ENCODE data around the gene CCDC70. TPM values are rescaled to one million over a fixed set of nuclear protein-coding genes. Genes with fewer than 3 reads are reported as not detected.
"Not testable (repeated sequence)": the region's sequence is repeated elsewhere in the genome, so short reads cannot be mapped to it uniquely, and the experiment has no call there.

The CCDC70 gene
- total RNA-seq = not detected

DNA sequence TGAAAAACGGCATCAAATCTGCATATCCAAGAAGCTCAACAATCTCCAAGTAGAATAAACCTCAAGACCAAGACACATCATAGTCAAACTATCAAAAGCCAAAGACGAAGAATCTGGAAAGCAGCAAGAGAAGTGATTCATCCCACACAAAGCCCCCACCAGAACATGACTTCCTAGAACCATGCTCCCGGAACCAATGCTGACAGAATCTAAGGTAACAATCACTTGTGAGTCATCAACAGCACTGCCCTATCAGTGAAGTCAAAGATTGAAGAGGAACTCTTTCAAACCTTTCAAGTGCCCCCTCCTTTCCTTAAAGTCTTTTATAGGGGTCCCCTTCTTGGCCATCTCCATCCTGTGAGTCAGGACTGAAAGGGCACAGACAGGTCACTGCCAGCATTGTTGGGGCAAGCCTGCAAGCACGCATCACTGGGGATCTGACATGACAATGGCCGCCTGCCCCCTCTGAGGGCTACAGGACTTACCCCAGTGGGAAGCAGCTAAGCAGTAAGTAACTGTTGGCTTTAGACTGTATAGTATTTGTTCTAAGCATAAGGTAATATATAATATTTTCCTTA lies at the start of gene CCDC70:
CCDC70 (plus strand) TSS at position 247 of the 578 bp plus-strand sequence. CDS start 3,443 bp downstream, outside the sequence.
- DNase-seq = no peak

DNA sequence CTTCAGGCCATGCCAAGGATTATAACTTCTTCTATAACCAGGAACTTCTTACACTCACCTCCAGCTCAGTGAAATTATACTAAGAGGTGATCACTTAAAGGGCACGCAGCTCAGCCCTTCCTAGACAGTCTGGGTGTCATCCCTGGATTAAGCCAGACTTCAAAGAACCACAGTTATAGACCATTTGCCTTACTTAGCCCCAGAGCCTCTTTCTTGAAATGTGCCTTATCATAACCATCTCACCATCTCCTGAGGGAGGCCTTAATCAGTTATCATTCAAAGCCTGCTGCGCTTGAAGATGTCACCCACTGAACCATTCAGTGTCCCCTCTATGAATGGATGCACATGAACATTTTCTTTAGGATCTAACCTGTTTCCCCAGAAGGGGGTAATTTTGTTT lies 47.7 kb upstream of the CCDC70 start:
- no peak for DNase-seq

DNA sequence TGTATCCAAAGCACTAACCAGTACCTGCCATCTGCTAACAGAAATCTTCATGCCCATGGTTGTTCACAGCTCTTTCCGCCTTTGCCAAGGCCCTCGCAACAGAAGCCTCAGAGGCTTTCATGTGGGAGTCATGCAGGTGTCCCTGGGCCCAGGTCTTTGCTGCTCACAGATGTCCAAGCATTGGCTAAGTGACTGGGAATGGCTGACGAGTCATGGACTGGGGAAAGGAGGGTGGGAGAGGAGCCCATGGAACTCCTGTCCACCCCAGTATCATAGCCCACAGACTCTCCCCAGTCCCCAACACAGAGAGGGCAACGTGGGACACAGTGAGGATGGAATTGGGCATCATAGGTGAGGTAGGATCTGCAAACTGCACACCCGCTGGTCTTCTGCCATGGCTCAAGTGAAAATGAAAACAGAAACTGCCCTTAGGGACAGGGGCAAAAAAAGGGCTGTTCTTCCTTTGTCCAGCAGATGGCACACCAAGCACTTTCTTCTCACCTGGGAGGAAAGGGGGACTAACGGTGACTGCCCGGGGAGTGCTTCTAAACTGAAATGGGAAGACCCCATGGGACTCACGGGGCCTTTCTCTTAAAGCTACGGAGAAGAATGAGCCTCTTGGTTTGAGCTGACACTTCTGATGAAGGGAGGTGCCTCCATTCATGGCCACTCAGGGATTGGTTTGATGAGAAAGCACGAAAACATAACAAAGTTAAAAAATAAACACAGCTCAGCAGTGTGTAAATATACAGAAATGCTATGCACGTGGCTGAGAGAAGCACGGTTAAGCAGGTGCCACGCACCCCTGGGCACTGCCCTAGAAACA lies 46.7 kb upstream of the CCDC70 start:
- DNase-seq = peak; percentile 10

DNA sequence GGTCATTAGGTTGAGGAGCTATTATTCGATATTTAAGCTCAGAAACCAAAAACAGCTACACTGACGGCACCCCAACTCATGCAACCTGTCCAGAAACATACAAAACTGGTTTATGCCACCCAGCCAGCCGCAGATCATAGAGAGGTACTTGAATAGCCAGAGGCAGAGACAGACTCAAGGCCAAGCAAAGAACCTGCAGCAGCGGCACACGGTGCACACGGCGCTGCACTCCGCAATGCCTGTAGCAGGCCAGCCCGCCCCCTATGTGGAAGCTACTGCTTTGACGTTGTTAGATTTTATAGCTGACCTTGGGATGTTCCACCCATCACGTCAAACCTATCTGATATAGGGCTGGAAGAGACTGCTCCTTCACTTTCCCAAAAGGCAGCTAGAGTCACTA lies 45.9 kb upstream of the CCDC70 start:
- no peak for DNase-seq

DNA sequence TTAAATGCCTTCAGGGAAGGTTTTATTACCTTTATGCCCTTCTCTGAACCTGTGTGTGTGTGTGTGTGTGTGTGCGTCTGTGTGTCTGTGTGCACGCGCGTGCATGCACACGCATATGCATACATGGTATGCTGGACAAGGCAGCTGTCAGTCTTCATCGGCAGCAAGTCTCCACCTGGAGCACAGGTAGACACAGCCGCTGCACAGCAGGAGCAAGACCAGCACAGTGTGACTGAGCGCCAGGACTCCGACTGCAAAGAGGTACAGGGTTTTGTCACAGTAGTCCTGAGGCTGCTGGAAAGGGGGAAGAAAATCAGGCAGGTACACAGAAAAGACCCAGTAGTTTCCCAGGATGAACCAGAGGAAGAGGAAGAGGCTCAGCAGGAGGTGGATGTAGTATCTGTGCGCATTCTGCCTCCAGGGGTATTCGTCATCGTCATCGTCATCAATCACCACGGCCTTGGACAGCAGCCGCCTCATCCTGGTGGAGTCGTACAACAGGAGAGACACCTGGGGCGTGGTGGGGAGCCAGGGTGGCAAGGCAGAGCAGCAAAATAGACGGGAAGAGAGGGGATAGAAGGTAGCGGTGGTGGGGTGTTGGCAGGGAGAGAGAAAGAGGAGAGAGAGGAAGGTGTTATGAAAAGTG lies 45.0 kb upstream of the CCDC70 start:
- DNase-seq = no peak

DNA sequence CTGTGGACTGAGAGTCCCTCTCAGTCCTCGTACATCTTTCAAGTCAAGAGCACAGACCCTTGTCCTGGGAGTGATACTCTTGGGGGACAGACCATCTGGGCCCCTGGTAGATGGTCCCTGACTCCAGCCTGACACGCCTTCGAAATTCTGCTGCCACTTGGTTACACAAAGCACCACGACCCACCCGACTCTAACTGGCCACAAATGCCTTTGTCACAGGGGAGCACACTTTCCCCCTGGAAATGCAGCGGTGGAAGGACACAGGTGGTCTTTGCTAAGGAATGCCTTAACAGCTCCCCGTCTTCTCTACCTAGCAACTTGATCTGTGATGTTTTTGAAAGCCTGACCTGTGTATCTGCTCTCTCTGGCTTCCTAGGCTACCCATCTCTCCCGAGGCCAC lies 44.1 kb upstream of the CCDC70 start:
- DNase-seq = no peak

DNA sequence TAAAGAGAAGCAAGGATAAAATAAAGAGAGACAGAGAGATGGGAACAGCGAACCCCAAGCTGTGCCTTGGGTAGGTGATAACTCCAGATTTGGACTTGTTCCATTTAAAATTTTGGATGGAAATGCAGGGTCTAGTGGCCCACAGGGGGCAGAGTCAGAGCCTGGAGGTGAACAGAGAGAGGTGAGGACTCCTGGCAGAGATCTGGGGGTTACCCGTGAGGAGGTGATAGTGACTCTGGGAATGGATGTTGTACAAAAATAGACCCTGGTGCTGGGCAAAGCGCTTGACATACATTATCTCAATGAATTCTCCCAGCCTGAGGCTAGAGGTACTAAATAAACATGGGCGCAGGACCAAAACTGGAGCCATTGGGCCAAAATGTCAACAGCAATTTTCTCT lies 43.5 kb upstream of the CCDC70 start:
- no peak for DNase-seq

DNA sequence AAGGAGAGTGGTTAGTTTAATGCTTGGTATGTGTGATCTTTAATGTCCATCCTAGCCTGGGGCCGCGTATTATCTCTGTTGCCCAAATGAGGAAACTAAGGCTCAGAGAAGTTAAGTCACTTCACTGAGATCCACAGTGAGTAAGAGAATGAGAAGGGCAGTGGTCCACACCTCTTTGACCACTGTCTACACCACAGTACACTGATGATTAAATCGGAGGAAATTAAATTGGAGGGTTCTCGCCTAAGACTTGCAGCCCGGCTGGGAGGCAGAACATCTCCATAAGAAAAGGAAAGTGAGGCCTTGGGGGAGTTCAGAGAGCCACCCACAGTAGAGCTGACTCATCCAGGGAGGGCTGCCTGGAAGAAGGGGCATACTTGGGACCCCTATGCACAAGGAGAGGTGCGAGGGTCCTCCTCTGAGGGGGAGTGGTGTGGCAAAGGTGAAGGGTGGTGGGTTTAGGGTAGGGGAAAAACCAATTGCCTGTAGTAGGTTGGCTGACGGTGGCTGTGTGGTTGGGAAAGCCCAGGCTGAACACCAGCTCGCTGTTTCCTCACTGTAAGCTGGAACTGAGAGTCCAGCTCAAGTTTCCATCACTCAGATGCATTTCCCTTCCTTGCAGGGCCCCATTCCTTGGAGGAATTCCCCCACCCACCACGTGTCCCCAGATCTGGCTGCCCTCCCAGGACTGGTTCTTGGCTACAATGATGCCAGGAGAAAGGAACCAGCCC lies 42.8 kb upstream of the CCDC70 start:
- DNase-seq = no peak

DNA sequence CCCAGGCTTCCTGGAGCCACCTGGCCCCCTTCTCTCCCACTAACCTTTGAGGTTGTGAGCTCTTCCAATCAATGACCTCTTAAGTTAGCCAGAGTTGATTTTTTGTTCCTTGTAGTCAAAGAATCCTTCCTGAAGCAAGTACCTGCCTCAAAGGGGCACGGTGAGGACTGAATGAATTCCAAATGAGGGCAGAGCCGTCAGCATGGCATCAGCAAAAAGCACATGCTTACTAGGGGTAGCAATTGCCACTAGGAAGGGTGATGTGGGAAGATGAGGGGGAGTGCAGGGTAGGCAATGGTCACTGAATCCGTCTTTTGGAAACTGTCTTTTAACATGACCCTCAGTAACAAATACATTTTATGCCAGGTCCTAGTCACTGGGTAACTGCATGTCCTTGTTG lies 42.2 kb upstream of the CCDC70 start:
- DNase-seq = no peak

DNA sequence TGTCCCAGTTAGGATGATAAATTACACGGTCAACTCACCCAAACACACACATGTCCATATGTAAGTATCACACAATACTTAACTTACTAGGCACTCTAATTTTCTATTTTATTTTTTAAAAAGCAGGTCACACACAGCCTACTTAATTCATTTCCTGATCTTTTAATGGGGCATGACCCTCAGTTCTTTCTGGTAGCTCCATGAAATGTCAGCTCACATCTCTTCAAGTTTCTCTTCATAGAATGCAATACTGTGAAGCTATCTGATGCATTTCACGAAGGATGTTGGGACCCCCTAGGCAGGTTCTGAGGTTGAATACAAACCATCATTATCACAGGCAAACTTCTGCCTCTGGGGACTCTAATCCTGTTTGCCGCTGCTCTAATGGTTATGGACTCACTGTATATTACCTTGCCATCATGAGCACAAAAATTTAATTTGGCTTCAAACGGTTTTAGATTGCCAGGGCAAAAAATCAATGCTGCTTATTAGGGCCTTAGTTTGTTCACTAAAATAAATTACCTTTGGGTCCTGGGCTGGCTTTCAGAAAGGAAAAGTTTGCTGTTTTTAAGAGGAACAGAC lies 41.7 kb upstream of the CCDC70 start:
- no peak for DNase-seq

DNA sequence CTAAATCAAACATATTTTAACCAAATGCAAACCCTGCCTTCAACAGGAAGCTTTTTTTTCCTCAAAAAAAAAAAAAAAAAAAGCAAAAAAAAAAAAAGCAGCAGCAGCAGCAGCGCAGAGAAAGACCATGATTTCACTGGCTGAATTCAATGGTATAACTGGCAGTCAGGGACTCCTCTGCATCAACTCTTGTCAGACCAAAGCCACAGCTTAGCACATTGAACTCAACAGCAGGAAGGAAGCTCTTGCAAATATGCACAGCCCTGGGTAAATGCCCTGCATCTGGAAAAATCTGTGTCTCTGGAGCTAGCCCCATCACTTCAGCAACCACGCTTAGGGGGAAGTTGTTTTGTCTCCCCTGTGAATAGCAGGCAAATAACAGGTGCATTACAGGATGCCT lies 40.2 kb upstream of the CCDC70 start:
- DNase-seq = no peak

DNA sequence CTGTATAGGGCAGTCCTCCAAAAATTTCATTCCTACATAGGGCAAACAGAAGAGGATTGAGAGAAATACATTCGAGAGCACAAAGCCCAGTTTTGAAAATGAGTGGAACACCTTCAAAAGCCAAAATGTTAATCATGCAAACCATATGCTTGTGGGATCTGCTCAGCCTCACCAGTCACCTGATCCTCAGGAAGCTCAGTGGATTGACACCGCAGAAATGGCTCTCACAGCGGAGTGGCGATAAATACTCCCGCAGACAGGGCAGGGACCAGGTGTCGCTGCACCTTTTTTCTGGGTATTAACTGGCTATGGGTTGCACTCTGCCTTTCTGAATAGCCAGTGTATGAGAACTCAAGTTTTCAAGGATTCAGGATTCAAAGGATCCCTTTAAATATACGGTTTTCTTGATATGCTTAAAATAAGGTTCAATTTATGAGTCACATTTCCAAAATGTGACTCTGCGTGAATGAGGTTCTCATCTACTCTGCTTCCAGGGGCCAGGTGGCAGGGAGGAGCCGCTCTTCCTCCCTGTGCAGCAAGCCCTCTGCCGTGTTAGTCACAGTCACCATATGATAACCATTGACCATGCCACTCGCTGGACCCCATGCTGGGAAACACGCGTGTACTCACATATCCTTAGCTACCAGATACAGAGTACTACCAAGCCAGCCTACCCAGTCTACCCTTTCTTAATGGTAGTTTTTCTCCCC lies 39.5 kb upstream of the CCDC70 start:
- DNase-seq = no peak

DNA sequence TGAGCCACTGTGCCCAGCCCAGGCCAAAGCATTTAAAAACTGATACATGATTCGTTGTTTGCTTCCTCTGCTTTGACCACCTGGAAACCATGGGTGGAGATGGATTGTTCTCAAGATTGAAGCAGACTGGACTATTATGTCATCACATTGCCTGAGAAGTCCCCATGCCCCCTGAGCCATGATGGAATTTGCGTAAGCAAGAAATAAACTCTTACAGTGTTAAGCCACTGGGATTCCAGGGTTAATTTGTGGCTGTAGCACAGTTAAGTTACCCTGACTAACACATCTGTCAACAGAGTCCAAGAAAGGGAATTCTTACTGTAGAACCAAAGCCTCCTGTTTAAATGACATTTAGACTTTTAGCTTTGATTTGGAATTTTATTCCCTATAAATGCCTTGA lies 38.4 kb upstream of the CCDC70 start:
- DNase-seq = no peak

DNA sequence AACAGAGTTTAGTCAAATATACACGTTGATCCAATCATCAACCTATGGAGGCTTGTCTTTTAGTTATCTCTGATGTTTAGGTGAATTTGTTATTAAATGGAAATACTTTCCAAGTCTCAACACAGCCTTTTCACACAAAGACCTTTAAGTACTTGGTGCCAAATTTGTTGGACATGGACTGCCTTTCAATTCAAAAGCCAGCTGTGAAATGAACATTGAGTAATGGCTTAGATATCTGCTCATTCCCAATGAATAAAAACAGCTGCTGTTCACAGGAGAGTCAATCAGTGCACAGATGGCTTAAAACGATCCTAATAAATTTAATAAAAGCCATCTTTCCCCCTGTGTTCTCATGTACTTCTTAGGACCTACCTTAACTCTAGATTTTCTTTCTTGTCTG lies 37.9 kb upstream of the CCDC70 start:
- DNase-seq = no peak

DNA sequence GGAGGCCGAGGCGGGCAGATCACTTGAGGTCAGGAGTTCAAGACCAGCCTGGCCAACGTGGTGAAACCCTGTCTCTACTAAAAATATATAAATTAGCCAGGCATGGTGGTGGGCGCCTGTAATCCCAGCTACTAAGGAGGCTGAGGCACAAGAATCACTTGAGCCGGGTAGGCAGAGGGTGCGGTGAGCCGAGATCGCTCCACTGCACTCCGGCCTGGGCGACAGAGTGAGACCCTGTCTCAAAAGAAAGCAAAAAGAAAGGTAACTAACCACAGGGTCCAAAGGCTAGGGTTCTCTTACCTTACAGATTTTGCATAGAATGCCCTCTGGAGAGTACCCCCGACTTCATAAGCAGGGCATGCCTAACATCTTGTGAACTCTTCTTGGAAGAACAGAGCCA lies 37.1 kb upstream of the CCDC70 start:
- not testable (repeated sequence) for DNase-seq

DNA sequence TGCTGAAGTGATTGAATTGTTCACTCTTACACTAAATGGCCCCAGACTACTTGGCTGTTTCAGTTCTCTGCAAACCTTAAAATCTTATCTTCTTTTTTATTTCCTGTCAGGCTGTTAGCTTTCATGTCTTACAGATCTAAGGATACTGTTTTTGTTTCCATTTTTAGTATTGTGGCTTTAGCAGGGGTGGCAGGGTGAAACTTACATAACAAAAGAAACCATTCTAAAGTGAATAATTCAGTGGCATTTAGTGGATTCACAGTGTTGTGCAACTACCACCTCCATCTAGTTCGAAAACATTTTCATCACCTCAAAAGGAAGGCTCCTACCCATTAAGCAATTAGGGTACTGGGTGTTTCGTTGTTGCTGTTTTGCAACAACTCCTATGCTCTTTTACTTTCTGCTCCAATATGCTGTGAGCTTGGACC lies 36.6 kb upstream of the CCDC70 start:
- no peak for DNase-seq

DNA sequence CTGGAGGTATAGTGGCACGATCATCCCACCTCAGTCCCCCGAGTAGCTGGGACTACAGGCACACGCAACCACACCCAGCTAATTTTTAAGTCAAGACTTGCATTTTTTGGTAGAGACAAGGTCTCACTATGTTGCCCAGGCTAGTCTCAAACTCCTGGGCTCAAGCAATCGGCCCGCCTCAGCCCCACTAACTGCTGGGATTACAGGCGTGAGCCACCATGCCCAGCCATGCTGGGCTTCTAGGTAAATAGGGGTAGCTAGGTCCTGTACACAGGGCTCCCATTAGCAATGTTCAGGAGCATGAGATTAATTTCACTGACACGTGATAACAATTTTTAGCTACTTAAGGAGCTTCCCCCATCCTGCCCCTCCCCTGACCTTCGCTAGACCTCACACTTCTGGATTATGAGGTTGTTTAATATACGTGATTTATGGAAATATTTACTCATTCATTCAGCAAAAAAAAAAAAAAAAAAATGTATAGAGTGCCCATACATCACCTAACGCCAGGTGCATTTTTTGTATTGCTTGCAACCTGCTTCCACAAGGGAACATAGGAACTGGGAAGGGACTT lies 36.0 kb upstream of the CCDC70 start:
- no peak for DNase-seq

DNA sequence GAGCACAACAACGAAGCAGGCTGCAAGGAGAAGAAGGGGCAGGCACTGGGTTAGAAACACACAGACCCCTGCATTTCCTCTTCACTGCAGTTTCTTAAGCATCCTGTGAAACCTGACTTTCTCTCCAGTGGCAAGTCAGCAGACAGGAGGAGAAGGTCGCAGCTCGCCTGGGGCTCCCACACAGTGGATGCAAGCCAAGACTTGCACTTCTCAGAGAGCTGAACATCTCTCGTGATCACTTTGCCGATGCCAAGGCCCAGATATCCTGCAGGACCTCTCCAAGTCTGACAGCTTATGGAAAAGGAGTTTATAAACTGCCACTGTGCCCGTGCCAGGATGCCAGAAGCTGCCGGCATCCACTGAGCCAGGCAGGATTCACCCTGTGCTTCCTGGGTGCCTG lies 35.2 kb upstream of the CCDC70 start:
- DNase-seq = peak; percentile 18

DNA sequence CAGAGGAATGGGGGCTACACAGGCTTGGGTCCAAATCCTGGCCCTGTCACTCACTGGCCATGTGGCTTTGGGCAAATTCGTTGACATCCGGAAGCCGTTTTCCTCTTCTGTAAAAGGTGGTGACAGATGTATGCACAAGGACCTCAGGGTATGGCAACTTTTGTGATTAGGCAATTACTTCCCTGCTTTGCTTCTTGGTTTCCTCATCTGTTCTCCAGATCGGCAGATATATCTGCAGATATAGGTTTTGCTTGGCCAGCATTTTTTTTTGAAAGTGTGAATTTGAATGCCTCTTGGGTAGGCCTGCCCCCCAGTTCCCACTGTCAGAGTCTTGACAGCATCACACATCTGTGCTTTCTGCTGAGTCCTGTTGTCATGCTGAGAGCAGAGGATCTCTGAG lies 34.5 kb upstream of the CCDC70 start:
- DNase-seq = no peak

DNA sequence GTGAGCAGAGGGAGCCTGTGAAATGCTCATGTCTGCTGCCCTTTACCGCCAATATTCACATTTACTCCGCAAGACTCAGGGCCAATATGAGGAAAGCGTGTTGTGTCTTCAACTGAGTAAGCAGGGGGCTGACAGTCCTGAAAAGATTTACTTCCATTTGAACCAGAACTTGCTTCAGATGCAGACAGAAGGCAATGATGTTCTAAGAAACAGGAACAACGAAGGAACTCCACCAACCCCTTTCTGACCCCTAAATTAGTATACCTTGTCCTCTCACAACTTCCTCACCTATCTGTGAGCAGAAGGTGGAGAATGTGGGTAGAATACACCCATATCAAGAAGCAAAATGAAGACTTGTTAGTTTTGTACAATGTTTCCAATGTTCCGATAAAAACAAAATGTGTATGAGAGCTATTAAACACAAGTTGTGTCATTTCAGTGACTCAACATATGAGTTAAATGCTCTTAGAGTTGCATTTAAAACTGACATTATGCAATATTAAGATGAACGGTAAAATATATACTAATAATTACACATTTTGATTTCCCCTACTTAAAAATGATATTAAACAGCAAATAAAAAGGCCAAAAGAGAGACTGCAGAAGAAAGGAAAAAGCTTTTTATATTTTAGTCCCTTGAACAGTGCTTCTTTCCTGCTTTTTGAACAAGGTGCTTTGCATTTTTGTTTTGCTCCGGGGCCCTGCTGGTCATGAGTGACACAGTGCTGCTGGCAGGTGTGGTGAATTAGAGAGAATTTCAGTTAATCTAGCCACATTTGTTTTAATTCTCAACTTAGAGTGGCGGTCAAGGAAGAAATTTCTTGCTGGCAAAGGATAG lies 32.8 kb upstream of the CCDC70 start:
- no peak for DNase-seq

DNA sequence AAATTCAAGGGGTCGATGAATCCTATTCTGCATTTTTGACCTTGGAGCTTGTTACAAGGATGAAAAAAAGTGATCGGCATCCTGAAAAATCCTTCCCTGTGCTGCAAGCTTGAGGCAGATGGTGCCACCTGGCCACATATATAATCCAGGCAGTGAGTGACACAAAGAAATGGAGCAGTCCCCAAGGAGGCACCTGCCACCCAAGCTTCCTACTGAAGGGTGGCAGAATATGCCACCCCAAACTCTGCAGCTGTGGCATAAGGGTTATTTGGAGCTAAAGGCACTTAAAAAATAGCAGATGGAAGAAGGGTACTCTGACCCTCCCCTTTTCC lies 32.2 kb upstream of the CCDC70 start:
- DNase-seq = no peak

Data from skin of body (tissue), 2 donors.